Measurements from ENCODE around the gene SMARCAD1. TPM values are rescaled to one million over a fixed set of nuclear protein-coding genes. Genes with fewer than 3 reads are reported as not detected.
"Not testable (repeated sequence)": the region's sequence is repeated elsewhere in the genome, so short reads cannot be mapped to it uniquely, and the experiment has no call there.

The SMARCAD1 gene
- polyA plus RNA-seq, 1 donor: 31.1 TPM

GRCh38 chr4:94295473-94295872 lies 87.8 kb downstream of the SMARCAD1 start:
- not testable (repeated sequence) for DNase-seq

- no peak for DNase-seq
Measured at GRCh38 chr4:94298725-94299252, 91.1 kb downstream of the SMARCAD1 start.

- no peak for DNase-seq
Measured at GRCh38 chr4:94302191-94302590, 94.5 kb downstream of the SMARCAD1 start.

- peak; percentile 36 for DNase-seq
Measured at GRCh38 chr4:94304365-94304971, 96.8 kb downstream of the SMARCAD1 start.

- DNase-seq: no peak
Measured at GRCh38 chr4:94305466-94306225, 98.0 kb downstream of the SMARCAD1 start.

- DNase-seq: no peak
Measured at GRCh38 chr4:94306713-94307112, 99.0 kb downstream of the SMARCAD1 start.

GRCh38 chr4:94307231-94307871 lies 99.7 kb downstream of the SMARCAD1 start:
- DNase-seq: peak; percentile 64

GRCh38 chr4:94319927-94320326 lies 112.3 kb downstream of the SMARCAD1 start:
- not testable (repeated sequence) for DNase-seq

GRCh38 chr4:94325835-94326234 lies 118.2 kb downstream of the SMARCAD1 start:
- no peak for DNase-seq

GRCh38 chr4:94329933-94330332 lies 122.3 kb downstream of the SMARCAD1 start:
- no peak for DNase-seq

- no peak for DNase-seq
Measured at GRCh38 chr4:94332983-94333590, 125.4 kb downstream of the SMARCAD1 start.

GRCh38 chr4:94333866-94334265 lies 126.2 kb downstream of the SMARCAD1 start:
- DNase-seq: no peak

GRCh38 chr4:94334476-94334875 lies 126.8 kb downstream of the SMARCAD1 start:
- DNase-seq: no peak

- no peak for DNase-seq
Measured at GRCh38 chr4:94334962-94335361, 127.3 kb downstream of the SMARCAD1 start.

GRCh38 chr4:94336303-94336702 lies 128.6 kb downstream of the SMARCAD1 start:
- no peak for DNase-seq

- DNase-seq: not testable (repeated sequence)
Measured at GRCh38 chr4:94336791-94337190, 129.1 kb downstream of the SMARCAD1 start.

GRCh38 chr4:94338681-94339351 lies 131.2 kb downstream of the SMARCAD1 start:
- DNase-seq: no peak

- no peak for DNase-seq
Measured at GRCh38 chr4:94339779-94340178, 132.1 kb downstream of the SMARCAD1 start.
